Mucosa of descending colon (tissue), 3 donors: ENCODE results near the gene FARP1. TPM values are rescaled to one million over a fixed set of nuclear protein-coding genes. Genes with fewer than 3 reads are reported as not detected.
A peak's percentile ranks its signal among the peaks of the same experiment; 100 is the strongest.

Source experiments
- ATAC-seq: fragments of 200-7000 bp; cut with Tn5 transposase; one replicate; pipeline ENCODE4 v1.9.1; 2020; ENCODE audit warnings: mild to moderate bottlenecking, moderate library complexity
- DNase-seq, 3 donors: peaks; one replicate each; pipeline ENCODE4 v3.0.0-alpha.2; 2020
- H3K36me3 ChIP-seq: fragments of 200-600 bp; one replicate; pipeline ENCODE4 v1.8.0; 2021; ENCODE audit warnings: low read depth, mild to moderate bottlenecking
- H3K4me1 ChIP-seq: fragments of 200-600 bp; one replicate; pipeline ENCODE4 v1.8.0; 2021; ENCODE audit warnings: low read depth, mild to moderate bottlenecking
- H3K4me3 ChIP-seq: fragments of 200-600 bp; one replicate; pipeline ENCODE4 v1.8.0; 2021; ENCODE audit warnings: mild to moderate bottlenecking
- H3K9me3 ChIP-seq: fragments of 200-600 bp; one replicate; pipeline ENCODE4 v1.8.0; 2021; ENCODE audit warnings: mild to moderate bottlenecking
- CTCF ChIP-seq: fragments of 200-600 bp; IDR thresholded peaks from one replicate; pipeline ENCODE4 v1.8.0; 2022; ENCODE audit warnings: antibody characterized with exemption, mild to moderate bottlenecking
- intact Hi-C, 2 donors: fragments of 100-400 bp; cut with DNase I in 1 of 2; cut with micrococcal nuclease in 1 of 2; formaldehyde crosslinking; loops; one replicate each; pipeline versions ENCODE4 v1.11.0 to v1.11.1; 2022; cut with DNase I, micrococcal nuclease
- total RNA-seq, 3 donors: library from RNA; stranded (reverse); fragmentation: NEBNext Ultra II Directional in 2 of 3; extraction: Animal tissue kit (Norgen Biotek cat#: 25700) in 2 of 3; gene quantifications; one replicate each; pipeline versions ENCODE4 v1.2.1 to v1.2.4, GENCODE V29; 2021 to 2023
- donor health status: DM: no; HTN: no; CAD: no; lungs with moderate emphysema.
- donor health status: DM: no; HTN: no; CAD: no.
- donor health status: DM: no; HTN: yes; CAD: no.

FARP1 gene
- total RNA-seq, 3 donors from 2014 or later = 44.4 to 111 (median 53.6) TPM

DNA sequence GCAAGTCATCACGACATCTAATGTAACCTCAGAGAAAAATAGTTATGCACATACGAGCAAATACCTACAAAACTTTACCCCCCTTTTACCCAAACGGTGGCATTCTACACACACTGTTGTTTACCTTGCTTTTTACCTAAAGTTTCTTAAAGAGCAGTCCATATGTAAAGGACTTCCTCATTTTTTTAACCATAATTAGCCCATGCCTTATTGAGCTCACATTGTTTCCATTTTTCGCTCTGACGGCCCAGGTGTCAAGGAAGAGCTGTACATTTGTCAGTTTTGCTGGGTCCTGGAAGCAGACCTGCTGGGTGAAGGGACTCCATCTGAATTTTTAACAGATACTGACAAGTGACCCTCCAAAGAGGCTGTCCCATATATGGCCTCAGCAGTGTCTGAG is 344.6 kb downstream of the FARP1 start:
- Histone ChIP-seq H3K9me3 (no peaks in the 10 kb centered on the region), H3K4me3 (no peak overlapping the region), H3K4me1 (peaks cover 62% of the 10 kb centered on the region), H3K36me3 (peaks cover 4% of the 10 kb centered on the region)
- no peak for ATAC-seq
- intact Hi-C loops = no loop called here
- no peak for TF ChIP-seq CTCF
- no peak for DNase-seq

GRCh38 chr13:98488736-98489135 is 345.8 kb downstream of the FARP1 start:
- intact Hi-C loops = no loop called here
- TF ChIP-seq CTCF = no peak
- H3K4me1 ChIP-seq = peaks cover 52% of the 10 kb centered on the region
- ATAC-seq (no peak), DNase-seq (no peak)
- H3K9me3 ChIP-seq = no peaks in the 10 kb centered on the region
- H3K4me3 ChIP-seq = no peak overlapping the region
- peaks cover 4% of the 10 kb centered on the region for H3K36me3 ChIP-seq

- intact Hi-C loops = no loop called here
- peak; percentile 26 for ATAC-seq
These were observed 346.7 kb downstream of the FARP1 start for GRCh38 chr13:98489446-98490194.

GRCh38 chr13:98490195-98490836 is 347.4 kb downstream of the FARP1 start:
- peak; percentile 37 for ATAC-seq

More at GRCh38 chr13:98489446-98490194, 346.7 kb downstream of the FARP1 start:
- peaks cover 4% of the 10 kb centered on the region for H3K36me3 ChIP-seq
- no peak overlapping the region for H3K4me3 ChIP-seq
- H3K4me1 ChIP-seq = peaks cover 44% of the 10 kb centered on the region
- H3K9me3 ChIP-seq = no peaks in the 10 kb centered on the region
- DNase-seq = no peak
- no peak for TF ChIP-seq CTCF

DNA sequence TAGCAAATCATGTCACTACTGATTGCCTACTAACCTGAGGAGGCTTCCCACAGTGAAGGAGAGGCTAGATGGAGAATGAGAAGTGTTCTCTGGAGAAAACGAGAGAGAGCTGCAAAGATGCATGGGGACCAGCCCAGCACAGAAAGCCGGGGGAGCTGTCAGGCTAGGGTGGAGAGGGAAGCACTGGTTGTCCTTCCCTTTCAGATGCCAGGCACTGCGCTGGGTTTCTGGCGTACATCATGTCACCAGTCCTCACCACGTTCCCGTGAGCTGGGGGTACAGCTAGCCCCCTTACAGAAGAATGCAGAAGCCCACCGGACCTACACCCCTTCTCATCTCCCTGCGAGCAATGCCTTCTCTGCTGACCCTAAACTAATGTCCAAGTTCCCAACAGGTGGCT is 348.0 kb downstream of the FARP1 start:
- peaks cover 31% of the 10 kb centered on the region for H3K4me1 ChIP-seq
- no peak for TF ChIP-seq CTCF
- no peaks in the 10 kb centered on the region for H3K9me3 ChIP-seq
- no peak for DNase-seq
- intact Hi-C loops = no loop called here
- ATAC-seq = no peak
- H3K4me3 ChIP-seq = no peak overlapping the region
- no peaks in the 10 kb centered on the region for H3K36me3 ChIP-seq

More at GRCh38 chr13:98490195-98490836, 347.4 kb downstream of the FARP1 start:
- Histone ChIP-seq H3K4me1 (peaks cover 37% of the 10 kb centered on the region), H3K36me3 (no peaks in the 10 kb centered on the region), H3K4me3 (no peak overlapping the region), H3K9me3 (no peaks in the 10 kb centered on the region)
- no peak for TF ChIP-seq CTCF
- intact Hi-C loops = no loop called here
- DNase-seq = peak in 1 of 3 donors; percentile 12
